NCI-H128 (cell line): ENCODE results near the gene PCIF1.
"Not testable (repeated sequence)": the region's sequence is repeated elsewhere in the genome, so short reads cannot be mapped to it uniquely, and the experiment has no call there.

Experiments
- DNase-seq: peaks from one replicate; lab custom pipeline; 2025; ENCODE audit not compliant: unreplicated experiment; lab: John Stamatoyannopoulos, UW

Gene PCIF1

GRCh38 chr20:45921337-45922189 lies 12.9 kb upstream of the PCIF1 start:
- DNase-seq, result no peak

- DNase-seq, result no peak
These were observed 9.9 kb upstream of the PCIF1 start for GRCh38 chr20:45924391-45925261.

DNA sequence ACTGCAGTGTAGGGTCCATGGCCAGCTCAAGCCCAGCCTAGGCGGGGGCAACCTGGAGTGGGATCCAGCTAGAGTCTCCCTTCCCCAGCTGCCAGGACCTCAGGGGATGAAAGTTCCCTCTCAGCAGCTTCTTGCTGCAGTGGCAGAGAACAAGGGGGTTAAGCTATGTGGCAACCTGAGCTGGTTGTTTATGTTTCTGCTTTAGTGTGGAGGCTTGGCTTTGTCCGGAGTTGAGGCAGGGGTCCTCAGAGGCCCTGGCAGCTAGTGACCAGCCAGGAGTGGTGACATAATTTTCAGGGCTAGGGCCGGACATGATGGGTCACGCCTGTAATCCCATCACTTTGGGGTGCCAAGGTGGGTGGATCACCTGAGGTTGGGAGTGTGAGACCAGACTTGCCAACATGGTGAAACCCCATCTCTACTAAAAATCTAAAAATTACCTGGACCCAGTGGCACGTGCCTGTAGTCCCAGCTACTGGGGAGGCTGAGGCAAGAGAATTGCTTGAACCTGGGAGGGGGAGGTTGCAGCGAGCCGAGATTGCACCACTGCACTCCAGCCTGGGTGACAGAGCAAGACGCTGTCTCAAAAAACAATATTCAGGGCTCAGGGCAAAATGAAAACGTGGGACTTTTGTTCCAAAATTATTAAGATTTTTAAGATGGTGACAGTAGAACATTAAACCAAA lies 8.5 kb upstream of the PCIF1 start:
- DNase-seq, result no peak

GRCh38 chr20:45926731-45927070 lies 7.8 kb upstream of the PCIF1 start:
- no peak for DNase-seq

GRCh38 chr20:45927071-45927878 lies 7.2 kb upstream of the PCIF1 start:
- DNase-seq, result no peak

DNA sequence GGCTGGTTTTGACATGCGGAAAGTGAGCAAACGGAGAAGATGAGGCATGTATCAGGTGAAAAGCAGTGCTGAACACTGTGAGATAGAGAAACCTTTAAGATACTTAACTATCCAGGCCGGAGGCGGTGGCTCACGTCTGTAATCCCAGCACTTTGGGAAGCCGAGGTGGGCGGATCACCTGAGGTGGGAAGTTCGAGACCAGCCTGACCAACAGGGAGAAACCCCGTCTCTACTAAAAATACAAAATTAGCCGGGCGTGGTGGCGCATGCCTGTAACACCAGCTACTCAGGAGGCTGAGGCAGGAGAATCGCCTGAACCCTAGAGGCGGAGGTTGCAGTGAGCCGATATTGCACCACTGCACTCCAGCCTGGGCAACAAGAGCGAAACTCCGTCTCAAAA lies 2.8 kb upstream of the PCIF1 start:
- not testable (repeated sequence) for DNase-seq

DNA sequence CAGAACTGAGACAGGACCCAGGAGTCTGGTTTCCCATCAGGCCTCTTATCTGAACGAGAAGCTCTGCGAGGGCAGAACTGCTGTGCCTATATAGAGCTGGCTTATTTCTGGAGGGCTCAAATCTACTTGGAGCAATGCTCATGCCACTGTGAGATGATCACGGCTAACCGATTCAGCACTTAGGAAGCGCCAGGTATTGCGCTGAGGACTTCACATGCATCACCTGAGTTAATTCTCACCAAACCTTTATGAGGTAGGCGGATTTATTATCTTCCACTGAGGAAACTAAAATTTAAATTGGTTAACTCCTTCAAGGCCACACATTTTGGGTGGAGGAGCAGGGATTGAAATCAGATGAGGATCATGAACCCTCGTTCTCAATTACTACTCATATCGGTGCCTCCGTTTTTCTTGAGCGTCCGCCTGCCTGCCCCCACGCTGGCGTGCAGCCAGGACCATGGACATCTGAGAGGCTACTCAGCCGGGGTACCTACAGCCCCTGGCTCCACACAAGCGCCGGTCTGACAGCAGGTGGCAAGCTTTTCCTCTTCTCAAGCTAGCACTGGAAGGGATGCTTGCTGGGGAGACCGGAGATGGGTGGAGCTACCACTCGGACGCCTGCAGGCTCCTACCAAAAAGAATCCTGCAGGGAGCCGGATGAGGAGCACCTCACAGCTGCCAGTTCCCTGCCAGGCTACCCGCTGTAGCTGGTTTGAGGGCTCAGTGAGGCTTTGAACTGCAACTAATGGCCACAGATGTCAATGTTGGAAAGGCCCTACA lies 1.0 kb upstream of the PCIF1 start:
- peak; percentile 86 for DNase-seq

DNA sequence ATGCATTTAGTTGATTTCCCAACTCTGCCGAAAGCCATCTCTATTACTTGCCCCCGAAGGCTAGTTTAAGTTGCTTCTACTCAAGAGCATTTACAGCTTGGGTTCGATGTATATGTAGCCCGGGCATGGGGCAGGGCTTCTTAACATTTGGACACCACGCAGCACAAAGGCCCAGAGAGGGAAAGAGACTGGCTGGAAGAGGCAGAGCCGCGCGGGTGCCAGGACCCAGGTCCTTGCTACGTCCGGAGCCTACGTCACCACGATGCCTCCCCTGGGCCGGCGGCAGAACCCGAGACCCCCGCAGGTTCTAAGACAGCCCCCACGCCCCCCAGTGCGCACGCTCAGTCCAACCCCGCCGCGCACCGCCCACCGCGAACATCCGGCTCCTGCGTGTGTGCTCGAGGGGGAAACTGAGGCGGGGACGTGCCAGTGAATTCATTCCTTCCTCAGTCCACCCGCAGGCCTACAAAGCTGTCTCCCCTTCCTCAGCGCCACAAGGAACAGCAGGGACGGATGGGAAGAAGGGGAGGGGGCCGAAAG lies 367 bp upstream of the PCIF1 start:
- peak; percentile 53 for DNase-seq

- DNase-seq, result no peak
These were observed 1.0 kb downstream of the PCIF1 start for GRCh38 chr20:45935416-45936046.

GRCh38 chr20:45937765-45938164 lies 3.3 kb downstream of the PCIF1 start:
- no peak for DNase-seq

DNA sequence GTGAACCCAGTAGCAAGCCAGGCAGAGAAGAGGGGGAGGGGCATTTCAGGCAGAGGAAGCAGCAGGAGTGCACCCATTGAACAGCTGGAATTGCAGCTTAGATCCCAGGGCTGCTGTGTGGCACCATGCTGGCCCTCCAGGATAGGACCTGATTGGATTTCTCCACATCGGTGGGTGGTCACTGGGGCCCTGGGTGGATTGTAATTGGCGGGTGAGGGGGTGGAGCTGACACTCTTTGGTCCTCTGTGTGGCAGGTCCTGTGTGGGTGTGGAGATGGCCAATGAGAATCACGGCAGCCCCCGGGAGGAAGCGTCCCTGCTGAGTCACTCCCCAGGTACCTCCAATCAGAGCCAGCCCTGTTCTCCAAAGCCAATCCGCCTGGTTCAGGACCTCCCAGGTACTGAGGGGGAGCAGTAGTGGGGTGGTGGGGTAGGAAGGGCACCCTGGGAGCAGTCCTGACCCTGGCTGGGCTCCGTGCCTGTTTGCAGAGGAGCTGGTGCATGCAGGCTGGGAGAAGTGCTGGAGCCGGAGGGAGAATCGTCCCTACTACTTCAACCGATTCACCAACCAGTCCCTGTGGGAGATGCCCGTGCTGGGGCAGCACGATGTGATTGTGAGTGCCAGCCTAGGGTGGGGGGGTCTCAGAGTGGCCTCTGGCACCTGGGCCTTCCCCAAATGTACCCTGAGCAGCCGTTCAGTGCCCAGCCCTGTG lies 4.4 kb downstream of the PCIF1 start:
- DNase-seq, result no peak

- no peak for DNase-seq
These were observed 5.6 kb downstream of the PCIF1 start for GRCh38 chr20:45940053-45940452.

DNA sequence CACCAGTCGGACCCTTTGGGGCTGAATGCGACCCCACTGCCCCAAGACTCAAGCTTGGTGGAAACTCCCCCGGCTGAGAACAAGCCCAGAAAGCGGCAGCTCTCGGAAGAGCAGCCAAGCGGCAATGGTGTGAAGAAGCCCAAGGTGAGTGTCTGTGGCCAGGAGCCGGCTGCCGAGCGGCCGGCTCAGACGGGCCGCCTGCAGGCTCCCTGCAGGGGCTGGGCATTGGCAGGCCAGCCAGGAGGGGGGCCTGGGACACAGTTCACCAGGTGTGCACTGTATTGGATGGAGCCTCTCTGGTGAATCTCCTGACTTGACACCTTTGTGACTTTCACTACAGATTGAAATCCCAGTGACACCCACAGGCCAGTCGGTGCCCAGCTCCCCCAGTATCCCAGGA lies 6.0 kb downstream of the PCIF1 start:
- DNase-seq, result no peak

DNA sequence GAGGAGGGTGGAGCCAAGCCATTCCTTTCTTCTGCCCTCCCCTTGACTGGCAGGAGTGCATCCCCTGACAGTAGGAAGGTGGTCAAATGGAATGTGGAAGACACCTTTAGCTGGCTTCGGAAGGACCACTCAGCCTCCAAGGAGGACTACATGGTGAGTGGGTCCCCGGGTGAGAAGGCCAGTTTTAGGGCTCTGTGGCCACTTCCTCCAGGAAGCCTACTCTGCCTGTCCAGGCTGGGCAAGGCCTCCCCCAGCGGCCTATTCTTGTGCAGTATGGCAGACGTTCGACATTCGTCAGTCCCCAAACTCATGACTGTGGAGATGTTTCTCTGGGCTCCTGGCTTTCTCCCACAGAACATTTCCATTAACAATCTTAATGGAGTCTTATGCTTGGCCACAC lies 9.1 kb downstream of the PCIF1 start:
- no peak for DNase-seq

- DNase-seq, result no peak
These were observed 9.9 kb downstream of the PCIF1 start for GRCh38 chr20:45944151-45944964.

- no peak for DNase-seq
These were observed 10.6 kb downstream of the PCIF1 start for GRCh38 chr20:45944965-45945677.

- DNase-seq, result no peak
These were observed 11.2 kb downstream of the PCIF1 start for GRCh38 chr20:45945678-45946148.
